ENCODE results near the gene CLEC4D. TPM values are rescaled to one million over a fixed set of nuclear protein-coding genes. Genes with fewer than 3 reads are reported as not detected.

Gene CLEC4D
- total RNA-seq, 2 donors from 2014 or later: 0.66 TPM; not detected in 1

- H3K4me3 Mint-ChIP-seq: no peak overlapping the region
- H3K9me3 Mint-ChIP-seq: peaks cover 2% of the 10 kb centered on the region
- H3K27me3 Mint-ChIP-seq (ENCODE audit: insufficient read depth): no peaks in the 10 kb centered on the region
Measured at GRCh38 chr12:8554451-8555195, 41.3 kb downstream of the CLEC4D start.

DNA sequence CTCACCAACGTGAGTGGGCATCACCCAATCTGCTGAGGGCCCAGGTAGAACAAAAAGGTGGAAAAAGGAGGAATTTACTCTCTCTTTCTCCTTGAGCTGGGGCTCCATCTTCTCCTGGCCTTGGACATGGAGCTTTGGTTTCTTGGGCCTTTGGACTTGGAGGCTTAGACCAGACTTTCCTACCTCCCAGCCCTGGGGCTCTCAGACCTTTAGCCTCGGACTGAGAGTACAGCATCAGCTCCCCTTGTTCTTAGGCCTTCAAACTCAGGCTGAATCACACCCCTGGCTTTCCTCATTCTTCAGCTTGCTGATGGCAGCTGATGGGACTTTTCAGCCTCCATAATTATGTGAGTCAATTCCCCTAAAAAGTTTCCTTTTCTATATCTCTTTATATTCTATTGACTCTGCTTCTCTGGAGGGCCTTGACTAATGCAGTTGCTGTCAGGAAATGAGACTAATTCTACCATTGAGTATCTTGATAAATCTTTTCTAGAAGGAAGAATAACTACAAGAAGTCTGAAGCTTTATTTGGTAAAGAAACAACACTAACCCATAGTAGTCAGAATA, 43.3 kb downstream of the CLEC4D start:
- 83 to 88% methylated on average over 1 to 2 of the region's 2 CpGs for WGBS, 2 experiments (ENCODE audit: insufficient coverage in 1 of 2, insufficient read length in 1 of 2)
- peaks cover 7% of the 10 kb centered on the region for H3K9me3 Mint-ChIP-seq
- H3K27ac Mint-ChIP-seq: no peak overlapping the region

More at GRCh38 chr12:8554451-8555195, 41.3 kb downstream of the CLEC4D start:
- H3K36me3 ChIP-seq (ENCODE audit: control insufficient read depth, insufficient read depth, low read length): no peaks in the 10 kb centered on the region
- TF ChIP-seq, protein P1, sequence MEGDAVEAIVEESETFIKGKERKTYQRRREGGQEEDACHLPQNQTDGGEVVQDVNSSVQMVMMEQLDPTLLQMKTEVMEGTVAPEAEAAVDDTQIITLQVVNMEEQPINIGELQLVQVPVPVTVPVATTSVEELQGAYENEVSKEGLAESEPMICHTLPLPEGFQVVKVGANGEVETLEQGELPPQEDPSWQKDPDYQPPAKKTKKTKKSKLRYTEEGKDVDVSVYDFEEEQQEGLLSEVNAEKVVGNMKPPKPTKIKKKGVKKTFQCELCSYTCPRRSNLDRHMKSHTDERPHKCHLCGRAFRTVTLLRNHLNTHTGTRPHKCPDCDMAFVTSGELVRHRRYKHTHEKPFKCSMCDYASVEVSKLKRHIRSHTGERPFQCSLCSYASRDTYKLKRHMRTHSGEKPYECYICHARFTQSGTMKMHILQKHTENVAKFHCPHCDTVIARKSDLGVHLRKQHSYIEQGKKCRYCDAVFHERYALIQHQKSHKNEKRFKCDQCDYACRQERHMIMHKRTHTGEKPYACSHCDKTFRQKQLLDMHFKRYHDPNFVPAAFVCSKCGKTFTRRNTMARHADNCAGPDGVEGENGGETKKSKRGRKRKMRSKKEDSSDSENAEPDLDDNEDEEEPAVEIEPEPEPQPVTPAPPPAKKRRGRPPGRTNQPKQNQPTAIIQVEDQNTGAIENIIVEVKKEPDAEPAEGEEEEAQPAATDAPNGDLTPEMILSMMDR (conservative IDR thresholded peaks at IDR 0.05): no peak
- H3K9me3 ChIP-seq (ENCODE audit: control insufficient read depth, low read length): no peaks in the 10 kb centered on the region
- H3K27me3 ChIP-seq (ENCODE audit: control insufficient read depth, insufficient read depth, low read length, poor library complexity, severe bottlenecking): no peaks in the 10 kb centered on the region
- Mint-ChIP-seq H3K27ac (no peak overlapping the region), H3K36me3 (ENCODE audit: low read depth) (no peaks in the 10 kb centered on the region), H3K4me1 (peaks cover 4% of the 10 kb centered on the region)
- WGBS, 2 experiments (ENCODE audit: insufficient coverage in 1 of 2, insufficient read length in 1 of 2): 93 to 100% methylated on average over 2 to 5 of the region's 5 CpGs
- no peak overlapping the region for H3K4me3 ChIP-seq (ENCODE audit: low read length)
- no peaks in the 10 kb centered on the region for H3K4me1 ChIP-seq (ENCODE audit: control insufficient read depth, insufficient read depth, low read length)
- H3K9ac ChIP-seq (ENCODE audit: extremely low read depth, low read length, poor library complexity, severe bottlenecking): no peak overlapping the region
- peak; percentile 54 for DNase-seq
- H3K27ac ChIP-seq (ENCODE audit: low read depth, low read length): no peak overlapping the region

GRCh38 chr12:8559676-8560075, 46.4 kb downstream of the CLEC4D start:
- WGBS, 2 experiments (ENCODE audit: insufficient coverage in 1 of 2, insufficient read length in 1 of 2): 90 to 94% methylated on average over 10 to 11 of the region's 11 CpGs
- no peaks in the 10 kb centered on the region for H3K4me1 ChIP-seq (ENCODE audit: control insufficient read depth, insufficient read depth, low read length)
- H3K4me3 ChIP-seq (ENCODE audit: low read length): no peak overlapping the region
- Mint-ChIP-seq H3K4me3 (no peak overlapping the region), H3K27me3 (ENCODE audit: insufficient read depth) (peaks cover 2% of the 10 kb centered on the region), H3K9me3 (peaks cover 18% of the 10 kb centered on the region), H3K27ac (no peak overlapping the region), H3K4me1 (peaks cover 6% of the 10 kb centered on the region), H3K36me3 (ENCODE audit: low read depth) (no peaks in the 10 kb centered on the region)
- H3K9ac ChIP-seq (ENCODE audit: extremely low read depth, low read length, poor library complexity, severe bottlenecking): no peak overlapping the region
- TF ChIP-seq, protein P1 (conservative IDR thresholded peaks at IDR 0.05): no peak
- H3K9me3 ChIP-seq (ENCODE audit: control insufficient read depth, low read length): peaks cover 16% of the 10 kb centered on the region
- no peak overlapping the region for H3K27ac ChIP-seq (ENCODE audit: low read depth, low read length)
- no peaks in the 10 kb centered on the region for H3K36me3 ChIP-seq (ENCODE audit: control insufficient read depth, insufficient read depth, low read length)
- H3K27me3 ChIP-seq (ENCODE audit: control insufficient read depth, insufficient read depth, low read length, poor library complexity, severe bottlenecking): no peaks in the 10 kb centered on the region
- DNase-seq: no peak

More for the DNA sequence above, 43.3 kb downstream of the CLEC4D start:
- TF ChIP-seq, protein P1 (conservative IDR thresholded peaks at IDR 0.05): no peak
- Mint-ChIP-seq H3K4me1 (peaks cover 4% of the 10 kb centered on the region), H3K36me3 (ENCODE audit: low read depth) (no peaks in the 10 kb centered on the region), H3K27me3 (ENCODE audit: insufficient read depth) (no peaks in the 10 kb centered on the region), H3K4me3 (no peak overlapping the region)
- Histone ChIP-seq H3K4me1 (ENCODE audit: control insufficient read depth, insufficient read depth, low read length) (no peaks in the 10 kb centered on the region), H3K9ac (ENCODE audit: extremely low read depth, low read length, poor library complexity, severe bottlenecking) (no peak overlapping the region), H3K9me3 (ENCODE audit: control insufficient read depth, low read length) (peaks cover 5% of the 10 kb centered on the region), H3K27me3 (ENCODE audit: control insufficient read depth, insufficient read depth, low read length, poor library complexity, severe bottlenecking) (no peaks in the 10 kb centered on the region), H3K27ac (ENCODE audit: low read depth, low read length) (no peak overlapping the region), H3K4me3 (ENCODE audit: low read length) (no peak overlapping the region), H3K36me3 (ENCODE audit: control insufficient read depth, insufficient read depth, low read length) (no peaks in the 10 kb centered on the region)
- DNase-seq: no peak

All from endodermal cell (in vitro differentiated cells).